NCI-H774 (cell line): Measurements from ENCODE around the gene CHKA.

ENCODE experiments used
- DNase-seq: peaks from one replicate; lab custom pipeline; 2025; lab: John Stamatoyannopoulos, UW

CHKA gene

GRCh38 chr11:68071281-68072048 lies 49.7 kb downstream of the CHKA start:
- DNase-seq, result no peak

DNA sequence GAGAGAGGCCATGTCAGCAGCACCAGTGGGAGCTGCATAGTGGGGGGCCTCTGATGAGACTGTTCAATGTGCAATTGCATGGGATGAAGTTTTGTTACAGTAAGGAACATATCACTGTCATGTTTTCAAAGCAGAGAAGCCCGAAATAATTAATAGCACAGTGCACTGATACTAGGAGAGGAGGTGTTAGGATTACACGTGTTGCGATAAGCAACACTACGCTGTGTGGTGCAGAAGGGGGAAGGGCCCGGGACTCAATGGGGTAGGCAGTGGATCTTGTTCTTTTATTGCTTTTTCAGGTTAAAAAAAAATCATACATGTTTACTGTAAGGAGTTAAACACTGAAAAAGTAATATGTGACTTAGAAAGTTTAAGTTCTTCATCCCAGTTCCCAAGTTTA lies 53.2 kb downstream of the CHKA start:
- DNase-seq, result no peak

DNA sequence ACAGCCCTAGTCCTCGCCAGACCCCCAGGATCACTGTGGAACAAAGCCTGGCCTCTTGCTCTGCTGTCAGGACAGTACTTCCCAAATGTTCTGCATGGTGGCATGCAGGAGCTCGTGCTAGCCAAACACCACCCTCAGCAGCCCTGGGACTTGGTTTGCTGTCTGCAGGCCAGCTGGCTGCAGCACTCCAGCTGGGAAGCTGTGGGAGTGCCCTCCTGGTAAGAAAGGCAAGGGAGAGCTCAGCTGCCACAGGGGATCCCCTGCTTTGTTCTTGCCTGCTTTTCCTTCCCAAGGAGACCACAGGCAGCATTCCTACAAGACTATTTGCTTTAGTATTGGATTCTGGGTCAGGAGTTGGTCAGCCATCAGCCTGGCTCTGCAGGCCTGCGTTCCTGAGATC lies 54.4 kb downstream of the CHKA start:
- no peak for DNase-seq

GRCh38 chr11:68065841-68066240 lies 55.3 kb downstream of the CHKA start:
- no peak for DNase-seq

GRCh38 chr11:68064926-68065325 lies 56.3 kb downstream of the CHKA start:
- DNase-seq, result no peak

DNA sequence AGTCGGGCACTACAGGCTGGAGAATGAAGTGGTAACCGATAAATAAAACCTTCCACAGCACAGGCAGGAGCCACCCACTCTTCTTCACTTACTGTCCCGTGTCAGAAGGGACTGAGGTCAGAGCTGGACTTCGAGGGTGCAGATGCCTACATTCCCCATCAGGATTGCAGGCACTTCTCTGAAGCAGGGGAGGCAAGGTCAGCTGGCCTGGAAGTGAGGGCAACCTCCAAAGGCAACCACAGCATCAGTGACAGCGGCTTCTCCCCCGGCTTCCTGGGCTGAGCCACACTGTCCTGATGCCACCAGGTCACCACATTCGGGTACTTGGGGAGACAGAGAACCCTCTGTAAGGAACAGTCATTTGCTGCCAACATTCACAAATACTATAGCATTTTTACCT lies 59.7 kb downstream of the CHKA start:
- no peak for DNase-seq

- no peak for DNase-seq
Observed at GRCh38 chr11:68057807-68058206, 63.4 kb downstream of the CHKA start.

GRCh38 chr11:68056317-68057285 lies 64.6 kb downstream of the CHKA start:
- DNase-seq, result no peak

DNA sequence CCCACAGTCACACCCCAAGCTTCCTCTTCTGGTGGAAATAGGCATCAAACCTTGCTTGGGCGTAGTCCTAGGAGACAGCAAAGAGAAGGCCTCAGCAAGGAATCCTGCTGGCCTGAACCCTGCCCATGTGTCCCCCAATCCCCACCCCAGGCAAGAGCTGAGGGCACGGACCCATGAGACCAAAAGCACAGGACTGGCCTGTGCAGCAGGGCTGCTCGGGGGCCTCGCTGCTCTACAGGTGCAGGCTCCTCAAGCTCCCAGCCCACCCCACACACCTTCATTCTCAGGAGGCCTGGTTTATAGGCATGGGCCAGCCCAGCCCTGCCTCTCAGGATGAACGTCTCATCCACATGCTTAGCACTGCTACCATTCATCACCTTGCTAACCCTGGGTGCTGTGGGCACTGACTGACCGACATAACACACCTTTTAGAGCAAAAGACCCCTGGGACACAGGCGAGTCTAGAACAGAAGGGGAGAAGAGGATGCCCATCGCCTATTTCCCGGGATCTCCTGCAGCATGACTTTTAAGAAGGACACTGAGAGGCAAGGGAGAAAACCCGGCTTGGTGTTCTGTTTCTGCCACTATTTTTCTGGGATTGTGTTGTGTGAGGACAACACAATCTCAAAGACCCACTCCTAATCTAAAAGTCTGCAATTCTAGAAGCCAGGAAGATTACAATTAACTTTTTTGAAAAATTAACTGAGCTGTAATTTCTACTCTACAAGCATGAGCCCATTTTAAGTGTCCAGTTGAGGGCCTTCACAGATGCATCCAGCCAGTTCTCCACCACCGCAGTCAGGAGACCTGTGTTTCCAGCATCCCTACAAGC lies 67.0 kb downstream of the CHKA start:
- no peak for DNase-seq

DNA sequence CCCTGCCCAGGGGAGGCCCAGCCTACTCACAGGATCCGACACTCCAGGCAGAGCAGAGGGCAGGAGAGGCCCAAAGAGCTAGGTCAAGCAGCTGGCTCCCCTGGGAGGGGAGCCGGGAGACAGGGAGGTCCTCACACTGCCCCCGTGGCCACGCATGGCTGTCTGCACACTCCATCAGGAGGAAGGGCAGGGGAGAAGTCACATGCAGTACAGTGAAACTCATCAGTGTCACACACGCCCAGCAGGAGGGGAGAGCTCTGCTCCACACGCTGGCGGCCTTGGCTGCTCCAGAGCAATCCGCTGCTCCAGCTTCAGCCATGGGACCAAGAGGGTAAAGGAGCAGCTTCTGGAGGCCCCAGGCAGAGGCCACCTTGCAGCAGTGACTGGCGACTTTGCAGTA lies 68.1 kb downstream of the CHKA start:
- no peak for DNase-seq

DNA sequence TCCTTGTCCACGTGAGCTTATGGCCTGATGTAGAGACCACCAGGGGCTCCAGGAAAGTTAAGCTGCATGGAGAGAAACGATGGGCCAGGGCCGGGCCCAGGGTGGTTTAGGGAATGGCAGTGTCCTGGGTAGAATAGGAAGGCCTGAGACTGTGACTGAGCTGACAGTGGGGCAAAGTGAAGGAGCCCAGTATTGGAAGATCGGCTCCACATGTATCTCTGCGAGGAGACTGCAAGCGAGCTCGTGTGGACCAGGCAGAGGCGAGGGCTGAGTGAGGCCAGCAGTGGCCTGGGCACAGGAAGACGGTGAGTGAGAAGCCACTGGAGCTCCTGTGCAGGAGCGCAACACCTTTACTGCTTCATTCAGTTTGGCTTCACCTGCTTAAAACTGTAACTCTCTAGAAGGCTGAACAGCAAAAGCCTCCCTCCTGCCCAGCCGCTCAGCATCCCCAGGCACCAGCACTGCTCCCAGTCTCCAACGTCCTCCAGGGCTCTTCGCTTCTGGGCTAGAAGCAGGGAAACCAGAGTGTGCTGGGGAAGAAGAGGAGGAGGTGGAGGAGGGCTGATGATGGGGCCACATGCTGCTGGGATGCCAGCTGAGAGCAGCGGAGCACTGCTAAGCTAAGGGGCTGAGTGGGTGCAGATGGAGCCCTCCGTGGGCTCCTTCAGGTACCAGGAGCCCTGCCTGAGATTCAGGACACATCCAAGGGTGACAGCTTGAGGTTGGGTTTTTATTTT lies 68.9 kb downstream of the CHKA start:
- no peak for DNase-seq

GRCh38 chr11:68051191-68052136 lies 69.7 kb downstream of the CHKA start:
- no peak for DNase-seq

DNA sequence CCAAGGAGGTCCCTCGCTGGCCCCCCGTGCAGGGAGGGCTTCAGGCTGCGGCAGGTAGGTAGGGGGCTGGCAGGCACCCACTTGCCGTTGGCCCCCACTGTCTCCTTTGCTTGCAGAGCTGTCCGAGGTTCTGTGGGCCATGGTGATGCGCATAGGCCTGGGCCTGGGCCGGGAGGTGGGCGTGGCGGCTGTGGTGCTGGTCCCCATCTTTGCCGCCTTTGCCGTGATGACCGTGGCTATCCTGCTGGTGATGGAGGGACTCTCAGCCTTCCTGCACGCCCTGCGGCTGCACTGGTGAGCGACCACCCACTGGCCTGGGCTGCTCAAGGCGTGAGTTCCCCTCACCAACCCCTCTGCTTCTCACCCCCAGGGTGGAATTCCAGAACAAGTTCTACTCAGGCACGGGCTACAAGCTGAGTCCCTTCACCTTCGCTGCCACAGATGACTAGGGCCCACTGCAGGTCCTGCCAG lies 70.8 kb downstream of the CHKA start:
- DNase-seq, result no peak

DNA sequence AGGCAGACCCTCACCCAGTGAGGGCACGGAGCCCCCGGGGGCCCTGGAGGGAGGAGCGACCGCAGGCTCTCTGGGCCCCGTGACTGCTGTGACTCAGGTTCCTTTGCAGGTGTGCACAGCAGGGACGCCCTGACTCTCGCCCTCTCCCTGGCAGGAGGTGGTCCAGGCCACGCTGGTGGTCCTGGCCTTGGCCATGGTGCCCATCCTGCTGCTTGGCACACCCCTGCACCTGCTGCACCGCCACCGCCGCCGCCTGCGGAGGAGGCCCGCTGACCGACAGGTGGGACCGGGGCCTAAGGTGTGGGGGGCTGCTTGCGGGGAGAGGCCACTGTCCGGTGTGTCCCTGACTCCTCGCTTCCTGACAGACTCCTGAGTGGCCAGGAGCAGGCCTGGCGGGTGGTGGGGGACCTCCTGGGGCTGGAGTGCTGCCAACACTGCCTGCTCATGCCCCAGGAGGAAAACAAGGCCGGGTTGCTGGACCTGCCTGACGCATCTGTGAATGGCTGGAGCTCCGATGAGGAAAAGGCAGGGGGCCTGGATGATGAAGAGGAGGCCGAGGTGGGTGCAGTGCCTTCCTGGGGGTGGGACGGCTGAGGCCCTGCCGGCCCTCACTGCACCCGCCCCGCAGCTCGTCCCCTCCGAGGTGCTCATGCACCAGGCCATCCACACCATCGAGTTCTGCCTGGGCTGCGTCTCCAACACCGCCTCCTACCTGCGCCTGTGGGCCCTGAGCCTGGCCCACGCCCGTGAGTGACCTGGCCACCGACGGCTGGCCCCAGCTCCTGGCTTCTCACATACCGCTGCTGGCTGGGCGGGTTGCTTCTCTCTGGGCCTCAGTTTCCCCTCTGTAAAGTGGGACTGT lies 71.4 kb downstream of the CHKA start:
- DNase-seq, result no peak

DNA sequence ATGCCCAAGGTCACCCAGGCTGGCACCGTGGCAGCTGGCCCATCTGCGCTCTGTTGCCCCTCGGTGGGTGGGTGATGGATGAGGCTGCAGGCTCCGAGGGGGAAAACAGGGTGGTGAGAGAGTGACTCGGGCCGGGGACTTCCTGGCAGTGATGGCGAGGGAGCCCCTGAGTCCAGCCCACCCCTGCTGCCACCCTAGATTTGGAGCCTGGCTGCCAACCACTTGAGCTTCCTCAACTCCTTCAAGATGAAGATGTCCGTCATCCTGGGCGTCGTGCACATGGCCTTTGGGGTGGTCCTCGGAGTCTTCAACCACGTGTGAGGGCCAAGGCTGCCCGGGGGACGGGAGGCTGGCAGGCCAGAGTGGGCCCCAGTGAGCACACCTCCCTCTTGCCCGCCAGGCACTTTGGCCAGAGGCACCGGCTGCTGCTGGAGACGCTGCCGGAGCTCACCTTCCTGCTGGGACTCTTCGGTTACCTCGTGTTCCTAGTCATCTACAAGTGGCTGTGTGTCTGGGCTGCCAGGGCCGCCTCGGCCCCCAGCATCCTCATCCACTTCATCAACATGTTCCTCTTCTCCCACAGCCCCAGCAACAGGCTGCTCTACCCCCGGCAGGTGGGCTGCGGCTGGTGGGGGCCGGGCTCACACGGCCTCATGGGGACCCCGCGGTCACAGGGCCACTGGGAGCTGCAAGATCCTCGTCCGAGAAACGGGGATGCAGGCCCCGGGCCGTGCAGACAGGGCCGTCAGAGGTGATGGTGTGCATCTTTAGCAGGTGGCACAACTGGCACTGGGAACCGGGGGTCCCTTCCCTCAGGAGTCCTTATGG lies 72.3 kb downstream of the CHKA start:
- no peak for DNase-seq

DNA sequence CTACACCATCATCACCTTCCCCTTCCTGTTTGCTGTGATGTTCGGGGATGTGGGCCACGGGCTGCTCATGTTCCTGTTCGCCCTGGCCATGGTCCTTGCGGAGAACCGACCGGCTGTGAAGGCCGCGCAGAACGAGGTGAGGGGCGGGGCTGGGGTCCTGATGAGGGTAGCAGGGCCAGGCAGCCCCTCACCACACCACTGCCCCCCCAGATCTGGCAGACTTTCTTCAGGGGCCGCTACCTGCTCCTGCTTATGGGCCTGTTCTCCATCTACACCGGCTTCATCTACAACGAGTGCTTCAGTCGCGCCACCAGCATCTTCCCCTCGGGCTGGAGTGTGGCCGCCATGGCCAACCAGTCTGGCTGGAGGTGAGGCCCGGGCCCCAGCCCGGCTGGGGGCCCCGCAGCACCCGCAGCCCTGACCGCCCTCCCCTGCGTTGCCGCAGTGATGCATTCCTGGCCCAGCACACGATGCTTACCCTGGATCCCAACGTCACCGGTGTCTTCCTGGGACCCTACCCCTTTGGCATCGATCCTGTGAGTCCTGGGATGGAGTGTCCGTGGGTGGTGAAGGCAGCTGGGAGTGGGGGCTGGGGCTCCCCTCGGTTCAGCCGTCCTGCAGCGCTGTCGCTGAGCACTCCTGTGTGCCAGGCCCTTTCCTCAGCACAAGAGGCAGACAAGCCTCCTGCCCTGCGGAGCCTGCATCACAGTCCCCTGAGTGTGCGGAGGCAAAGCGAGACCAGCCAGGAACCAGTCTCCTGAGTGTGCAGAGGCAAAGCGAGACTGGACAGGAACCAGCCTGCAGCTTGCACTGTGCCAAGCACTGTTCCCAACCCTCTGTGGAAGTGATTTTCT lies 73.5 kb downstream of the CHKA start:
- DNase-seq, result no peak

GRCh38 chr11:68044898-68045351 lies 76.3 kb downstream of the CHKA start:
- no peak for DNase-seq
